Transverse colon (tissue), 4 donors: Measurements from ENCODE around the gene LMX1A. TPM values are rescaled to one million over a fixed set of nuclear protein-coding genes. Genes with fewer than 3 reads are reported as not detected.
A peak's percentile ranks its signal among the peaks of the same experiment; 100 is the strongest.

Experiments used
- DNase-seq: peaks from one replicate; pipeline ENCODE4 v3.0.0-alpha.2; 2019
- H3K27ac ChIP-seq, 4 donors: fragments of 200-600 bp; sonication (generic); 2 replicates each; pipeline ENCODE4 v1.5.1; 2016 to 2018; ENCODE audit warnings: inconsistent platforms in 4 of 4
- H3K27me3 ChIP-seq: fragments of 200-600 bp; sonication (generic); 2 replicates; pipeline ENCODE4 v1.5.1; 2017; ENCODE audit warnings: inconsistent platforms
- H3K36me3 ChIP-seq, 4 donors: fragments of 200-600 bp; sonication (generic); 2 replicates each; pipeline ENCODE4 v1.5.1; 2017 to 2019; ENCODE audit warnings: inconsistent platforms in 4 of 4
- H3K4me1 ChIP-seq, 4 donors: fragments of 200-600 bp; sonication (generic); 2 replicates each; pipeline ENCODE4 v1.5.1; 2017 to 2020; ENCODE audit warnings: inconsistent platforms in 4 of 4
- H3K4me3 ChIP-seq, 4 donors: fragments of 200-600 bp; sonication (generic); 1 replicate in 1 of 4; 2 replicates in 3 of 4; pipeline versions ENCODE4 v1.5.1 to v1.6.1; 2017 to 2019; ENCODE audit warnings: inconsistent platforms in 4 of 4
- H3K9me3 ChIP-seq, 2 donors: fragments of 200-600 bp; sonication (generic); 2 replicates each; pipeline ENCODE4 v1.5.1; 2017 to 2019; ENCODE audit warnings: inconsistent platforms in 2 of 2
- EP300 ChIP-seq: sonication (generic); formaldehyde crosslinking; IDR thresholded peaks from one replicate; pipeline ENCODE4 v1.6.1; 2017; ENCODE audit warnings: antibody characterized with exemption, low read depth
- POLR2A ChIP-seq: fragments of 450-650 bp; IDR thresholded peaks from one replicate; pipeline ENCODE4 v1.6.1; 2016; ENCODE audit warnings: antibody characterized with exemption, mild to moderate bottlenecking, moderate library complexity
- POLR2AphosphoS5 ChIP-seq, 3 donors: sonication (generic); formaldehyde crosslinking; IDR thresholded peaks; one replicate each; pipeline ENCODE4 v1.6.1; 2016; ENCODE audit warnings: antibody characterized with exemption in 3 of 3
- WGBS, 2 donors: methylation state at CpG; one replicate each; pipeline ENCODE4 v1.1.5; 2018; ENCODE audit warnings: low coverage in 1 of 2; 5-methylcytosine and 5-hydroxymethylcytosine counted together
- in situ Hi-C, 4 donors: fragments of 200-750 bp; cut with MboI; loops; one replicate each; pipeline versions ENCODE4 v1.15.0 to v1.15.1; 2017; ENCODE audit warnings: low sequenced_read_pairs in 3 of 4, low pct_ligation_motif_present in 1 of 4, low pct_unique_long_range_greater_than_20kb in 1 of 4
- intact Hi-C: fragments of 100-400 bp; cut with DNase I; formaldehyde crosslinking; loops from one replicate; pipeline ENCODE4 v1.15.1; 2023; ENCODE audit warnings: low total_unique reads
- total RNA-seq, 4 donors: library from RNA; depleted of rRNA; stranded (reverse); fragments of >200 nt; gene quantifications; one replicate each; pipeline ENCODE4 v1.1.0, GENCODE V29; 2016
- TF ChIP-seq, protein P1 (sequence below), 5 experiments: fragments of 200-600 bp in 3 of 5; fragments of 450-650 bp in 2 of 5; sonication (generic) in 3 of 5; IDR thresholded peaks; 1 replicate in 2 of 5; 2 replicates in 3 of 5; pipeline ENCODE4 v1.5.1; 2016 to 2017; ENCODE audit warnings: antibody characterized with exemption in 5 of 5, inconsistent platforms in 3 of 5, mild to moderate bottlenecking in 2 of 5, moderate library complexity in 1 of 5

LMX1A gene
- total RNA-seq, 4 donors from 2014 or later = 0.41 to 0.79 TPM; not detected in 2

DNA sequence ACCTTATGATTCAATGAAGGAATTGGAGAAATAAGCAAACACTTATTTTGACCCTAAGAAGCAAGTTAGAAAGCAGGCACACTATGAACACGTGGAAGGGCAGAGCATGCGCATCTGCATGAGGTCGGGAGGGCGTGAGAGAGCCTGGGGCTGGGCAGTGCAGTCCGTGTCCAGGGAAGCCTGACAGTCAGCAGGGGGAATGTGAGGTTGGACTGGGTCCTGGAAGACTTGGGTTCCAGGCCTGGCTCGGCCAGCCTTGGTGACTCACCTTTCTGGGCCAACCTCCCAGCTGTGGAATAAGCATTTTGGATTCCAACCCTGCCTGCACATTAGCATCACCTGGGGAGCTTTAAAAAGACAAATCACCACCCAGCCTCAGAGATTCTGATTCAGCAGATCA lies 26.6 kb upstream of the LMX1A start:
- WGBS, 2 donors = 75% methylated on average over 6 of the region's 6 CpGs; no CpG with 5 or more reads in 1 of the 2 donors
- H3K4me3 ChIP-seq = no peak overlapping the region
- peak; percentile 22 for DNase-seq
- H3K36me3 ChIP-seq = no peaks in the 10 kb centered on the region
- intact Hi-C loops (no loop called here), in situ Hi-C loops (loop anchor here in 2 of 4 donors (25.0 kb wide), 1 partner anchor 529 kb away; no protein-coding TSS in a partner anchor)
- TF ChIP-seq EP300 (no peak), POLR2AphosphoS5 (IDR thresholded peaks at IDR 0.05) (no peak), POLR2A (no peak)
- TF ChIP-seq, protein P1, sequence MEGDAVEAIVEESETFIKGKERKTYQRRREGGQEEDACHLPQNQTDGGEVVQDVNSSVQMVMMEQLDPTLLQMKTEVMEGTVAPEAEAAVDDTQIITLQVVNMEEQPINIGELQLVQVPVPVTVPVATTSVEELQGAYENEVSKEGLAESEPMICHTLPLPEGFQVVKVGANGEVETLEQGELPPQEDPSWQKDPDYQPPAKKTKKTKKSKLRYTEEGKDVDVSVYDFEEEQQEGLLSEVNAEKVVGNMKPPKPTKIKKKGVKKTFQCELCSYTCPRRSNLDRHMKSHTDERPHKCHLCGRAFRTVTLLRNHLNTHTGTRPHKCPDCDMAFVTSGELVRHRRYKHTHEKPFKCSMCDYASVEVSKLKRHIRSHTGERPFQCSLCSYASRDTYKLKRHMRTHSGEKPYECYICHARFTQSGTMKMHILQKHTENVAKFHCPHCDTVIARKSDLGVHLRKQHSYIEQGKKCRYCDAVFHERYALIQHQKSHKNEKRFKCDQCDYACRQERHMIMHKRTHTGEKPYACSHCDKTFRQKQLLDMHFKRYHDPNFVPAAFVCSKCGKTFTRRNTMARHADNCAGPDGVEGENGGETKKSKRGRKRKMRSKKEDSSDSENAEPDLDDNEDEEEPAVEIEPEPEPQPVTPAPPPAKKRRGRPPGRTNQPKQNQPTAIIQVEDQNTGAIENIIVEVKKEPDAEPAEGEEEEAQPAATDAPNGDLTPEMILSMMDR (IDR thresholded peaks at IDR 0.05) = no peak
- H3K4me1 ChIP-seq = no peaks in the 10 kb centered on the region
- peaks cover 2% of the 10 kb centered on the region for H3K27me3 ChIP-seq
- H3K9me3 ChIP-seq = no peaks in the 10 kb centered on the region
- H3K27ac ChIP-seq = peak overlapping the region in 1 of 4 donors; percentile 5

- TF ChIP-seq POLR2AphosphoS5 (IDR thresholded peaks at IDR 0.05) = no peak
- TF ChIP-seq EP300 = no peak
- TF ChIP-seq, protein P1 (IDR thresholded peaks at IDR 0.05) = no peak
- no peak for TF ChIP-seq POLR2A
- Histone ChIP-seq H3K27me3 (peaks cover 2% of the 10 kb centered on the region), H3K9me3 (no peaks in the 10 kb centered on the region), H3K27ac (no peak overlapping the region), H3K4me1 (peaks cover 0 to 2% (median 1%) of the 10 kb centered on the region in 4 donors), H3K4me3 (no peak overlapping the region), H3K36me3 (no peaks in the 10 kb centered on the region)
- no peak for DNase-seq
- in situ Hi-C loops = loop anchor here in 2 of 4 donors (25.0 kb wide), 1 partner anchor 530 kb away; no protein-coding TSS in a partner anchor
- intact Hi-C loops = no loop called here
- WGBS, 2 donors = 85% methylated on average over 4 to 6 of the region's 6 CpGs
These were observed 25.4 kb upstream of the LMX1A start for GRCh38 chr1:165381745-165382505.

GRCh38 chr1:165376811-165377311 lies 20.3 kb upstream of the LMX1A start:
- in situ Hi-C loops = loop anchor here in 2 of 4 donors (25.0 kb wide), 1 partner anchor 535 kb away; no protein-coding TSS in a partner anchor
- 15 to 17% methylated on average over 7 to 12 of the region's 12 CpGs for WGBS, 2 donors

More at GRCh38 chr1:165376811-165377311, 20.3 kb upstream of the LMX1A start:
- Histone ChIP-seq H3K36me3 (no peaks in the 10 kb centered on the region), H3K4me1 (peaks cover 0 to 19% (median 18%) of the 10 kb centered on the region in 4 donors), H3K4me3 (peak overlapping the region in 3 of 4 donors; percentile 34 to 41 (median 34)), H3K27me3 (peaks cover 14% of the 10 kb centered on the region), H3K9me3 (no peaks in the 10 kb centered on the region), H3K27ac (peak overlapping the region; percentile 73 to 85 (median 79))
- TF ChIP-seq POLR2AphosphoS5 (IDR thresholded peaks at IDR 0.05) (no peak), POLR2A (no peak), EP300 (no peak)
- TF ChIP-seq, protein P1 (IDR thresholded peaks at IDR 0.05) = no peak
- no peak for DNase-seq
- intact Hi-C loops = no loop called here
